NCI-H2081 treated with DMSO at 0.1 percent for 48 hours (cell line): ENCODE measurements around the gene PIP5K1A.

Experiments
- DNase-seq: peaks from one replicate; lab custom pipeline; 2025; lab: John Stamatoyannopoulos, UW

PIP5K1A gene

GRCh38 chr1:151289080-151289935 lies 91.0 kb downstream of the PIP5K1A start:
- DNase-seq: no peak

DNA sequence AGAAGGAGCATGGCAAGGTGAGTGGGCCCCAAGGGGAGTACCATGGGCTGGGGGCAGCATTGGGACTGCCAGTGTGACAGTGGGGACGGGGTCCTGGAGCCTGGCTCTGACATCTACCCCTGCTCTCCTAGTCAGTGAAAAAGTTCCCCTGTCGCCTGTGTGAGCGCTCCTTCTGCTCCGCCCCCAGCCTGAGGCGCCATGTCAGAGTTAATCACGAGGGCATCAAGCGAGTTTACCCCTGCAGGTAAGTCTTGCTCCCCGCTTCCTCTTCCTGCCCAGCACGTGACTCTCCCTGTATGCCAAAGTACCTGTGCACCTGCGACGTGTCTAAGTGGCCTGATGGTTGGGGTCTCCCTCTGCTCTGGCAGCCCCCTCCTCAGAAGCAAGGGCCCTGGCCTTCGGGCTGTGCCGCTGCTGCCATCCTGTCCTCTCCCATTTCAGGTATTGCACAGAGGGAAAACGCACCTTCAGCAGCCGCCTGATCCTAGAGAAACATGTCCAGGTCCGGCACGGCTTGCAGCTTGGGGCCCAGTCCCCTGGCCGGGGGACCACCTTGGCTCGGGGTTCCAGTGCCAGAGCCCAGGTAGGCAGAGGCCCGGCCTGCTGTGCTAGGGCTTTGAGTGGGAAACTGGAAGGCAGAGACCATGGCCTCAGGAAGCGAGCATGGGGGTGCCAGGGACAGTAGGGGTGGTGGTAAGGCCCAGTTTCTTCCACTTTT lies 91.8 kb downstream of the PIP5K1A start:
- DNase-seq: no peak

DNA sequence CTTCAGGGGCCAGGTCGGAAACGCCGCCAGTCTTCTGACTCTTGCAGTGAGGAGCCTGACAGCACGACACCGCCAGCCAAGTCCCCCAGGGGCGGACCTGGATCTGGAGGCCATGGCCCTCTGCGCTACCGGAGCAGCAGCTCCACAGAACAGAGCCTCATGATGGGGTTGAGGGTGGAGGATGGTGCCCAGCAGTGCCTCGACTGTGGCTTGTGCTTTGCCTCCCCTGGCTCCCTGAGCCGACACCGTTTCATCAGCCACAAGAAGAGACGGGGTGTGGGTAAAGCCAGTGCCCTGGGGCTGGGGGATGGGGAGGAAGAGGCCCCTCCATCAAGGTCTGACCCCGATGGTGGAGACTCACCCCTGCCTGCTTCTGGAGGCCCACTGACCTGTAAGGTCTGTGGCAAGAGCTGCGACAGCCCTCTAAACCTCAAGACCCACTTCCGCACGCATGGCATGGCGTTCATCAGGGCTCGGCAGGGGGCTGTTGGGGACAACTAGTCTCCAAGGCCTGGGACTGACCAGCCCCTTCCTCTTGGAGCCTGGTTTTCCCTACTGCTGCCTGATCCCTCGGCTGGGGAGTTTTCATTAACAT lies 92.5 kb downstream of the PIP5K1A start:
- no peak for DNase-seq

- no peak for DNase-seq
Observed at GRCh38 chr1:151292207-151293030, 94.1 kb downstream of the PIP5K1A start.

DNA sequence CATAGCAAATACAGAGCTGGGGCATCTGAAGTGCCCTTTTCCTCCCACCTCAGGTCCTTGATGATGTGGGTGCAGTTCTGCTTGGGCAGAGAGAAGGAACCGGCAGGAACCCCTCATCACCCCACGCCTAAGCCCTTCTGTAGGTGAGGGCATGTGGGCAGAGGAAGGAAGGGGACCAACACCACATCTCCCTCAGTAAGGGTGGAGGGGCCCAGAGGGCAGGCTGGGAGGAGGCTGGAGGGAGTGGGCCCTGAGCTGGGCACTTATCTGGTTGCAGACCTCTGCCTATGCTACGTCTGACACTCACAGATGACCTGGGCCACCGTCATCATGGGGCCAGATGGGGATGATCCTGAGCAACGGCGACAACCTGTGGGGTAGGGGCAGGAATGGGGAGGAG lies 94.7 kb downstream of the PIP5K1A start:
- no peak for DNase-seq

DNA sequence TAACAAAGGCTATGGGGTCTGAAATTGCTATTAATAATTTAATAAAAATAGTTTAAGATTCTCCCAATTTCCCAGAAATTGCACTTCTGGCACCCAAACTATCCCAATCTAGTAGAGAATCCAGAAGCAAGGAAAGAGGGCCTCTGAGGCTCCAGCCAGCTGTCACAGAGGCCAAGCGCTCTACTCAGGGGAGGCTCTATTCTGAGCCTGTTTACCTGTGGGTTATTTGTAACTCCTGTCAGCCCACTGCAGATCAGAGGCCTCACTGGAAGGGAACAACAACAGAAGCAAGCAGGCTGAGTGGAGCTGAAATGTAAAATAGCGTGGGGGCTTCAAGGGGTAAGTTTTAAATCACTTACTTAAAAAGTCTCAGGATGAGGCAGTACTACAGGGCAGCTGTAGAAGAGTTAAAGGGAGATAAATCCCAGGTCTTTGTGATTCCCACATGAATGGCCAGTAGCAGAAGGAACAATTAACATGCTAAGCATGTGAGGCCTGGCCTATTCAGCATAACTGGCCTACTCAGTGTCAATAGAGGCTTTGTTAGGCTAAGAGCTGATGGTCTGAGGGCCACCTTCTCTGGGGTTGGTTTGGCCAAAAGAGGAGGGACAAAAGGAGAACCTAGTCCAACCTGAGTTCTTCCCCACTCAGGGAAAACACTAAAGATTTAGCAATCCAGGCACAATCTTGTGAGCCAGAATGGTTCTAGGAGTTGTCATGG lies 96.5 kb downstream of the PIP5K1A start:
- no peak for DNase-seq
